PFSK-1 (cell line): Measurements from ENCODE around the gene PEX10.

Experiments used
- POLR2AphosphoS5 ChIP-seq: IDR thresholded peaks from 2 replicates; pipeline ENCODE4 v1.6.1; 2012; ENCODE audit warnings: low read depth, mild to moderate bottlenecking, control low read depth, low read length, moderate library complexity
- REST ChIP-seq, 2 experiments: IDR thresholded peaks; 2 replicates each; pipeline versions ENCODE4 v1.6.1 to v1.8.0; 2011 to 2012; ENCODE audit warnings: low read depth in 2 of 2, low read length in 2 of 2, control low read depth in 1 of 2, inconsistent platforms in 1 of 2, mild to moderate bottlenecking in 1 of 2, moderate library complexity in 1 of 2; ENCODE audit not compliant: insufficient read depth in 1 of 2
- SIN3A ChIP-seq: IDR thresholded peaks from 2 replicates; pipeline ENCODE4 v1.6.1; 2012; ENCODE audit warnings: mild to moderate bottlenecking, low read length, moderate library complexity, borderline replicate concordance; ENCODE audit not compliant: insufficient read depth

DNA sequence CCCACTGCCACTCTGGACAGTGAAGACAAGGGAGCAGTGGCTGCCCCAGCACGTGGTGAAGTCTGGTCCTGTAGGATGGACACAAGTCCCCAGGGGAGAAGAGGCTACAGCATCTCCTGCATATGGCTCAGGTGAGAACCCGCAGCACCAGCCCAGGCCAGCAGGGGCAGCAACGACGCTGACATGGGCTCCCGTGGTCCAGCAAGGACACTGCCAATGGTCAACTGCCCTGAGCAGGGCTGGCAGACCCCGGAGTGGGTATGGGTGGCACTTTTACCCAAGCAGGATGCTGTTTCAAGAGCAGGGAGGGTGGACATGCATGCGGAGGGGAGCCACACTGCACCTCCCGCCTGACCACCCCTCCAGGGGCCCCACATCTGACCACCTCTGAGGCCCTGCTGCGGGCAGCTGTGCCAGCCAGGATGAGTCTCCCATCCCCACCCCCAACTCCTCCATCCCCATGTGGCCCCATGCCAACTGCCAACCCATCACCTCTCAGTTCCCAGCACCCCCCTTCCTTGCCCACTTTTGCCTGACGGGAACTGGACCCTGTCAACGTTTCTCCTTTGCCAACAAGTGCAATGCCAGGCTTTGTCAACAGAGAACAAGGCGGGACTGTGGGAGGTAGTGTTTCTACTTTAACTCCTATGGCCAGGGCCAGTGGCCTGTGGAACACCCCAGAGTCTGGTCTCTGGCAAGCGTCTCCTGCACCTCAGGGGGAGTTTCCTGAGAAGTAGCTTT is 29.6 kb downstream of the PEX10 start:
- TF ChIP-seq POLR2AphosphoS5 (no peak), REST (IDR thresholded peaks at IDR 0.05; ENCODE audit: insufficient read depth in 1 of 2, low read depth in 2 of 2, low read length in 2 of 2) (no peak), SIN3A (no peak)
